ENCODE measurements around the gene TM4SF20.

Gene TM4SF20

DNA sequence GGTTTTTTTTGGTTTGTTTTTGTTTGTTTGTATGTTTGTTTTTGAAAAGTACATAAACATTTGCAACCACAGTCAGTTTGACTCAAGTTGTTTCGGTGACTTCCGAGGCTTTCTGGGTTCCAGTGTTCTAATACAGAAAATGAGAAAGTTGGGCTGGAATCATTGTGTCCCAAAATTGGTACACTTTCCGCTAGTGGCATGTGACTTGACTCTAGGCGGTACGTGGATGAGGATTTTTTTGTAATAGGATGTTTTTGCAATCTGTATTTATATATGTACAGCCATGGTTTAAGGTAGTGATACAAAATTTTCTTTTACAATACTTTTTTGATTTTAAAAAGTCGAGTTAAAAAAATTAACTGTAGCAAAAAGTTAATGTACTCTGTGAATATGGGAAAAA is 52.3 kb downstream of the TM4SF20 start:
- Histone ChIP-seq H3K9ac (ENCODE audit: low read length) (peak overlapping the region; percentile 94), H3K27ac (ENCODE audit: low read length) (no peak overlapping the region), H3K4me3 (ENCODE audit: low read length) (peak overlapping the region; percentile 94)

DNA sequence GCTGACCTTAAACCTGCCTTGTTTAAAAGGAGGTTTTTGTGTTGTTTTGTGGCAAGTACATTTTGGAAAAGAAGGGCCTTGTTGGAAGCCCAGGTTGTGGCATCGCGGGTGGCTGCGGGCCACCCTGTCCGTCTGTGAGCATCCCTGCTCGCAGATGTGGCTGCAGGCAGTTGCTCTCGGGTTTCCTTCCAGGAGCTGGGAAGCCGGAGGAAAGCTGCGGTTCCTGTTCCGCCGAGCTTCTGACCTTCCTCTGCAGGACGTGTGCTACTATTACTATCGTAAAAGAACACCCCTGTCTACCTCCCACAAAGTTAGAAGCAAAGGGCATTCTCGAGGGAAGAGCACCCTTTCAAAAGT is 53.3 kb downstream of the TM4SF20 start:
- Histone ChIP-seq H3K4me1 (ENCODE audit: control insufficient read depth, low read depth, low read length) (peaks cover 22% of the 10 kb centered on the region), H3K9ac (ENCODE audit: low read length) (peak overlapping the region; percentile 94), H3K36me3 (ENCODE audit: control insufficient read depth, low read depth, low read length) (peaks cover 4% of the 10 kb centered on the region), H3K9me3 (ENCODE audit: control insufficient read depth, low read depth, low read length) (peaks cover 2% of the 10 kb centered on the region), H3K27ac (ENCODE audit: low read length) (peak overlapping the region; percentile 62), H3K4me3 (ENCODE audit: low read length) (peak overlapping the region; percentile 94), H3K27me3 (ENCODE audit: control insufficient read depth, insufficient read depth, low read length) (no peaks in the 10 kb centered on the region)

More for the DNA sequence above, 52.3 kb downstream of the TM4SF20 start:
- Histone ChIP-seq H3K27me3 (ENCODE audit: control insufficient read depth, insufficient read depth, low read length) (no peaks in the 10 kb centered on the region), H3K36me3 (ENCODE audit: control insufficient read depth, low read depth, low read length) (peaks cover 9% of the 10 kb centered on the region), H3K4me1 (ENCODE audit: control insufficient read depth, low read depth, low read length) (peaks cover 22% of the 10 kb centered on the region), H3K9me3 (ENCODE audit: control insufficient read depth, low read depth, low read length) (peaks cover 2% of the 10 kb centered on the region)

DNA sequence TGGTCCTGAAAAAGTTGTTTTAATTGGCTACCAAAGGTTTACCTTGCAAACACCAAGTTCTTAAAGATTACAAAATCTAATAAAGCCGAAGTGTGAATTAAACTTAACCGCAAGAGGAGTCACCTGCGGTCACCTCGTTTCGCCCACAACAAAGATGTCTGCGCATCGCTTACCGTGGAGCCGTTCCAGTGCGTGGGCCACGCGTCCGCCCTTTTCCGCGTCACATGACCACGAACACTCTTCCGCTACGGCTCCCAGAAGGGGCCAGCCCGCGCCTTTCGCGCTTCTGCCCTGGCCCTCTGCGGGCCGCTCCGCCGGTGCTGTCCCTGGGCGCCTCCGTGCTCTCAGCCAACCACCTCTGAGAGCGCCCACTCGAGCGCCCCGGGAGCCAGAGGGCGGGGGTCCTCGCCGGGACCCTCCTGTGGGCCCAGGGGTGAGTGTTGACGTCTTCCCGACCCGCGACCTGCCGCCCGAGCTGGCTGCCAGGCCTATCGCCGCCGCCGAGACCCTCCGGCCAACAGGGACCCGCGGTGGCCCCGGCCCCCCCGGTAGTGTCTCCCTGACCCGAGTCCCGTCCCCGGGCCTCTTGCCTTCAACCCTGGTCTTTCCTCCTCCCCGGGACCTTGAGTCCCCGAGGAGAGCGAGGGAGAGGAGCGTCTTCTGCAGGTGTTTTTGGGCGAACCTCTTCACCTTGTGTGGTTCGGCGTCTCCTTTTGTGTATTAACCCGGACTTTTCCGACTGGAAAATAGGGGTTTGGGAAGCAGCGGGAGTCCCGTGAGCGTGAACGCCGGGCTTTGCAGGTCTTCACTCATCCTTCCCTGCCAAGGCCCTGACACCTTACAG is 53.9 kb downstream of the TM4SF20 start, which contains the start of gene MFF:
Gene MFF (plus strand): TSS at position 257 of the 844 bp plus-strand sequence. CDS start 5,415 bp downstream, outside the sequence.
- H3K27me3 ChIP-seq (ENCODE audit: control insufficient read depth, insufficient read depth, low read length), result no peaks in the 10 kb centered on the region
- peak within 1 kb of the TSS; percentile 94 for H3K9ac ChIP-seq (ENCODE audit: low read length)
- peak within 1 kb of the TSS; percentile 94 for H3K4me3 ChIP-seq (ENCODE audit: low read length)
- peaks cover 2% of the 10 kb centered on the region for H3K9me3 ChIP-seq (ENCODE audit: control insufficient read depth, low read depth, low read length)
- peak within 1 kb of the TSS; percentile 89 for H3K27ac ChIP-seq (ENCODE audit: low read length)
- peaks cover 22% of the 10 kb centered on the region for H3K4me1 ChIP-seq (ENCODE audit: control insufficient read depth, low read depth, low read length)
- H3K36me3 ChIP-seq (ENCODE audit: control insufficient read depth, low read depth, low read length), result no peaks in the 10 kb centered on the region

- H3K27ac ChIP-seq (ENCODE audit: low read length), result peak overlapping the region; percentile 89
- no peaks in the 10 kb centered on the region for H3K36me3 ChIP-seq (ENCODE audit: control insufficient read depth, low read depth, low read length)
- peak overlapping the region; percentile 94 for H3K4me3 ChIP-seq (ENCODE audit: low read length)
- peaks cover 2% of the 10 kb centered on the region for H3K9me3 ChIP-seq (ENCODE audit: control insufficient read depth, low read depth, low read length)
- H3K27me3 ChIP-seq (ENCODE audit: control insufficient read depth, insufficient read depth, low read length), result no peaks in the 10 kb centered on the region
- H3K9ac ChIP-seq (ENCODE audit: low read length), result peak overlapping the region; percentile 94
- H3K4me1 ChIP-seq (ENCODE audit: control insufficient read depth, low read depth, low read length), result peaks cover 22% of the 10 kb centered on the region
Observed at GRCh38 chr2:227324642-227324994, 54.5 kb downstream of the TM4SF20 start.

- Histone ChIP-seq H3K4me1 (ENCODE audit: control insufficient read depth, low read depth, low read length) (peaks cover 18% of the 10 kb centered on the region), H3K9me3 (ENCODE audit: control insufficient read depth, low read depth, low read length) (peaks cover 2% of the 10 kb centered on the region), H3K4me3 (ENCODE audit: low read length) (no peak overlapping the region), H3K36me3 (ENCODE audit: control insufficient read depth, low read depth, low read length) (no peaks in the 10 kb centered on the region), H3K27me3 (ENCODE audit: control insufficient read depth, insufficient read depth, low read length) (no peaks in the 10 kb centered on the region), H3K9ac (ENCODE audit: low read length) (no peak overlapping the region), H3K27ac (ENCODE audit: low read length) (no peak overlapping the region)
Observed at GRCh38 chr2:227323818-227324217, 55.3 kb downstream of the TM4SF20 start.

DNA sequence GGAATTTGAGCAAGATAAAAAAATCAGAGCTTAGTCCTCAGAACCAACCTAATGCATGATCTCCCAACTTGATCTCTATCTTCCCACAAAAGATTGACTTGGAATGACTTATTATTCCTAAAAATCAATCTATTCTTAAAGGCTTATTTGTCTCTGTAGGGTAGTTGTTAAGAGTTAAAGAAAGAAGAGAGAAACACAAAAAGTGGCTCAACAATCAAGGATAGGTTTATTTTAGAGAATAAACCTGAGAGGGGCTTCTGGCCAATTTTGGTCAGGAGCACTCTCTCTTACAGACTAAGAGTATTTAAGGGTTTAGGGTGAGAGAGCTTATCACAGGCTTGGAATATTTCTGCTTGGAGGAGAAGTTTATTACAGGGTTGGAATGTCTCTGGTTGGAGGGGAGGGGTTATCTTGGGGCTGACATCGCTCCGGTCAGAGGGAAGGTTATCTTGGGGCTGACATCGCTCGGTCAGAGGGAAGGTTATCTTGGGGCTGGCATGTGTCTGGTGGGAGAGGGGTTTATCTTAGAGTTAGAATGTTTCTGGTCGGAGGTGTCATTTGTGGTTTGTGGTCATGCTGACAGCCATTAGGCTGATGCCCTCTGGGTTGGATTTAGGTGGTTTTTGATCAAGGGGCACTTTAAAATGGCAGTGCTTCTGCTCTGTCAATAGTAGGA is 56.4 kb downstream of the TM4SF20 start:
- Histone ChIP-seq H3K27ac (ENCODE audit: low read length) (no peak overlapping the region), H3K4me3 (ENCODE audit: low read length) (no peak overlapping the region), H3K9ac (ENCODE audit: low read length) (no peak overlapping the region), H3K27me3 (ENCODE audit: control insufficient read depth, insufficient read depth, low read length) (no peaks in the 10 kb centered on the region), H3K9me3 (ENCODE audit: control insufficient read depth, low read depth, low read length) (peaks cover 2% of the 10 kb centered on the region), H3K36me3 (ENCODE audit: control insufficient read depth, low read depth, low read length) (no peaks in the 10 kb centered on the region), H3K4me1 (ENCODE audit: control insufficient read depth, low read depth, low read length) (peaks cover 18% of the 10 kb centered on the region)

DNA sequence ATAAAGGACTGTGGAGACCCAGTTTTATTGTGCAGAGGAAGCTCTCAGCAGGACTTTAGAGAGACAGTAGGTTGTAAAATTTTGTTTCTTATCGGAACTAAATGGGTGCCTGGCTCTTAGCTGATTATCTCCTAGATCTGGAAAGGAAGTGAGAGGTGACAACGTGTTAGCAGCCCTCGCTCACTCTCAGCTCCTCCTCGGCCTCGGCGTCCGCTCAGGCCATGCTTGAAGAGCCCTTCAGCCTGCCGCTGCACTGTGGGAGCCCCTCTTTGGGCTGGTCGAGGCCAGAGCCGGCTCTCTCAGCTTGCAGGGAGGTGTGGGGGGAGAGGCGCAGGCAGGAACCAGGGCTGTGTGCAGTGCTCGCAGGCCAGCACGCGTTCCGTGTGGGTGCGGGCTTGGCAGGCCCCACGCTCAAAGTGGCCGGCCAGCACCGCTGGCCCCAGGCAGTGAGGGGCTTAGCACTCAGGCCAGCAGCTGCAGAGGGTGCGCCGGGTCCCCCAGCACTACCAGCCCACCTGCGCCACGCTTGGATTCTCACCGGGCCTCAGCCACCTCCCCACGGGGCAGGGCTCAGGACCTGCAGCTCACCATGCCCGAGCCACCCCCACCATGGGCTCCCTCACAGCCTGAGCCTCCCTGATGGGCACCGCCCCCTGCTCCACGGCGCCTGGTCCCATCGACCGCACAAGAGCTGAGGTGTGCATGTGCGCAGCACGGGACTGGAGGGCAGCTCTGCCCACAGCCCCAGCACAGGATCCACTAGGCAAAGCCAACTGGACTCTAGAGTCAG is 58.6 kb downstream of the TM4SF20 start:
- no peak overlapping the region for H3K4me3 ChIP-seq (ENCODE audit: low read length)

GRCh38 chr2:227317834-227318233 is 61.3 kb downstream of the TM4SF20 start:
- no peak overlapping the region for H3K9ac ChIP-seq (ENCODE audit: low read length)
- H3K27me3 ChIP-seq (ENCODE audit: control insufficient read depth, insufficient read depth, low read length), result no peaks in the 10 kb centered on the region
- H3K4me1 ChIP-seq (ENCODE audit: control insufficient read depth, low read depth, low read length), result no peaks in the 10 kb centered on the region
- no peak overlapping the region for H3K27ac ChIP-seq (ENCODE audit: low read length)
- no peak overlapping the region for H3K4me3 ChIP-seq (ENCODE audit: low read length)
- H3K36me3 ChIP-seq (ENCODE audit: control insufficient read depth, low read depth, low read length), result no peaks in the 10 kb centered on the region
- H3K9me3 ChIP-seq (ENCODE audit: control insufficient read depth, low read depth, low read length), result peaks cover 1% of the 10 kb centered on the region

More for the DNA sequence above, 58.6 kb downstream of the TM4SF20 start:
- Histone ChIP-seq H3K9me3 (ENCODE audit: control insufficient read depth, low read depth, low read length) (peaks cover 2% of the 10 kb centered on the region), H3K36me3 (ENCODE audit: control insufficient read depth, low read depth, low read length) (no peaks in the 10 kb centered on the region), H3K27ac (ENCODE audit: low read length) (no peak overlapping the region), H3K9ac (ENCODE audit: low read length) (no peak overlapping the region), H3K4me1 (ENCODE audit: control insufficient read depth, low read depth, low read length) (peaks cover 6% of the 10 kb centered on the region), H3K27me3 (ENCODE audit: control insufficient read depth, insufficient read depth, low read length) (no peaks in the 10 kb centered on the region)

DNA sequence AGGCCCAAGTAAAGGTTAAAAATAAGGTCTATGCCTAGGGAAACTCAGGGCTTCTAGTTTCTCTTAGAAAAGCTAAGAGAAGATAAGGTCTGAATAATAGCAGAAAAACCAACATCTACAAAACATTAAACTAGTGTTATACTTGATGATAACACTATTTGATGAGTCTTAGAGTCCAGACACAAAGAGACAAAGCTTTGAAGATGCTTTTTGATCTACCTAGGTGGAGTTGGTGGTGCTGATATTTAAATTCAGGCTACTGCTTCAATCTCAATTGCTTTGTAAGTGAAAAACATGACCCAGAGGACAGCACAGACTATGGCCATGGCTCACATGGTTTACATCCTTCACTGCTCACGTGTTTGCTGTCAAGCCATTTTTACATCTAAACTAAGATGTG is 65.8 kb downstream of the TM4SF20 start:
- no peak overlapping the region for H3K9ac ChIP-seq (ENCODE audit: low read length)
- H3K36me3 ChIP-seq (ENCODE audit: control insufficient read depth, low read depth, low read length), result no peaks in the 10 kb centered on the region
- H3K27ac ChIP-seq (ENCODE audit: low read length), result no peak overlapping the region
- no peak overlapping the region for H3K4me3 ChIP-seq (ENCODE audit: low read length)
- H3K9me3 ChIP-seq (ENCODE audit: control insufficient read depth, low read depth, low read length), result no peaks in the 10 kb centered on the region
- no peaks in the 10 kb centered on the region for H3K4me1 ChIP-seq (ENCODE audit: control insufficient read depth, low read depth, low read length)
- H3K27me3 ChIP-seq (ENCODE audit: control insufficient read depth, insufficient read depth, low read length), result no peaks in the 10 kb centered on the region

DNA sequence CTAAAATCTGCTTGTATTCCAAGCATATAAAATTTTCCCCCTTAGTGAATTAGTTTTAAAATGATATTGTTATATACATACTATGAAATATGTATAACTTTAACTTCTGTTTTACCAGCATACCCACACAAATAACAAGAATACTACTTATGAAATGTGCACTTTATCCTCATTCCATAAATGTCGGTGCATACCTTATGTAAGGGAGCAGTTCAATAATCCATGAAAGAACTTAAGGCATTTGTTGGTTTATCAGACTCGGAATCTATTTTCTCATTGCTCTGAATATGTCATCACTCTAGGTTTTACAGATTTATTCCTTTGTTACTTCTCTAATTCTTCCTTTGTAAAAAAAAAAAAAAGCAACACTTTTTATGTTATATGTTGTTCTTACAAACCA is 66.5 kb downstream of the TM4SF20 start:
- Histone ChIP-seq H3K9ac (ENCODE audit: low read length) (no peak overlapping the region), H3K4me1 (ENCODE audit: control insufficient read depth, low read depth, low read length) (no peaks in the 10 kb centered on the region), H3K27me3 (ENCODE audit: control insufficient read depth, insufficient read depth, low read length) (no peaks in the 10 kb centered on the region), H3K36me3 (ENCODE audit: control insufficient read depth, low read depth, low read length) (no peaks in the 10 kb centered on the region), H3K27ac (ENCODE audit: low read length) (no peak overlapping the region), H3K9me3 (ENCODE audit: control insufficient read depth, low read depth, low read length) (no peaks in the 10 kb centered on the region), H3K4me3 (ENCODE audit: low read length) (no peak overlapping the region)
